GM12892 (cell line): ENCODE measurements around the gene GALNT11.

Experiments used
- POLR2A ChIP-seq: IDR thresholded peaks from 2 replicates; pipeline ENCODE4 v1.6.1; 2011; ENCODE audit warnings: low read depth, low read length, control low read depth
- POLR2AphosphoS5 ChIP-seq: IDR thresholded peaks from 2 replicates; pipeline ENCODE4 v1.6.1; 2011; ENCODE audit warnings: low read depth, low read length, control low read depth
- TAF1 ChIP-seq: IDR thresholded peaks from 2 replicates; pipeline ENCODE4 v1.6.1; 2011; ENCODE audit warnings: low read depth, mild to moderate bottlenecking, control low read depth, low read length, borderline replicate concordance

GRCh38 chr7:152103066-152103465 lies 77.6 kb downstream of the GALNT11 start:
- TF ChIP-seq POLR2A (no peak), POLR2AphosphoS5 (no peak), TAF1 (no peak)
